Testis (tissue), 2 donors: ENCODE data around the gene TUBB2A.

Experiments
- POLR2A ChIP-seq: fragments of 450-650 bp; IDR thresholded peaks from one replicate; pipeline ENCODE4 v1.6.1; 2017; ENCODE audit warnings: antibody characterized with exemption, mild to moderate bottlenecking, moderate library complexity
- TF ChIP-seq, protein P1 (sequence below), 3 experiments: fragments of 450-650 bp in 2 of 3; fragments of 200-600 bp in 1 of 3; sonication (generic) in 1 of 3; IDR thresholded peaks; one replicate each; pipeline ENCODE4 v1.5.1; 2016 to 2019; ENCODE audit warnings: antibody characterized with exemption in 3 of 3, mild to moderate bottlenecking in 2 of 3, moderate library complexity in 1 of 3

DNA sequence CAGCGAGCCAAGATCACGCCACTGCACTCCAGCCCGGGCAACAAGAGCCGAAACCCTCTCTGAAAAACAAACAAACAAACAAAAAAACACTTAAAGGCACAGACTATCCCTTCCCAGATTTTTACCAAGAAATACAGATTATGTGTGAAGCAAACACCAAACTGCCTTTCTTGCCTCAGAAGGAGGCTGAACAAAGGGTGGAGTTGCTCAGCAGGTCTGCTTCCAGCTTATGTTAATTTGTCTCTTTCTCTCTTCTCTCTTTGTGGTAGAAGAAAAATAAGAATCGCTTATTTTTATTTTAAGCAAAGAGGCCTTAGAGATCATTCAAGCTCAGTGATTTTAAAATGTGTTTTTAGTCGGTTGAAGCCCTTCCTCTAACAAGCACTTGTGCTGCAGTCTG is 14.2 kb downstream of the TUBB2A start:
- TF ChIP-seq, protein P1, sequence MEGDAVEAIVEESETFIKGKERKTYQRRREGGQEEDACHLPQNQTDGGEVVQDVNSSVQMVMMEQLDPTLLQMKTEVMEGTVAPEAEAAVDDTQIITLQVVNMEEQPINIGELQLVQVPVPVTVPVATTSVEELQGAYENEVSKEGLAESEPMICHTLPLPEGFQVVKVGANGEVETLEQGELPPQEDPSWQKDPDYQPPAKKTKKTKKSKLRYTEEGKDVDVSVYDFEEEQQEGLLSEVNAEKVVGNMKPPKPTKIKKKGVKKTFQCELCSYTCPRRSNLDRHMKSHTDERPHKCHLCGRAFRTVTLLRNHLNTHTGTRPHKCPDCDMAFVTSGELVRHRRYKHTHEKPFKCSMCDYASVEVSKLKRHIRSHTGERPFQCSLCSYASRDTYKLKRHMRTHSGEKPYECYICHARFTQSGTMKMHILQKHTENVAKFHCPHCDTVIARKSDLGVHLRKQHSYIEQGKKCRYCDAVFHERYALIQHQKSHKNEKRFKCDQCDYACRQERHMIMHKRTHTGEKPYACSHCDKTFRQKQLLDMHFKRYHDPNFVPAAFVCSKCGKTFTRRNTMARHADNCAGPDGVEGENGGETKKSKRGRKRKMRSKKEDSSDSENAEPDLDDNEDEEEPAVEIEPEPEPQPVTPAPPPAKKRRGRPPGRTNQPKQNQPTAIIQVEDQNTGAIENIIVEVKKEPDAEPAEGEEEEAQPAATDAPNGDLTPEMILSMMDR (IDR thresholded peaks at IDR 0.05) = no peak
- TF ChIP-seq POLR2A = no peak
